ENCODE measurements around the gene PROSER3.

PROSER3 gene

DNA sequence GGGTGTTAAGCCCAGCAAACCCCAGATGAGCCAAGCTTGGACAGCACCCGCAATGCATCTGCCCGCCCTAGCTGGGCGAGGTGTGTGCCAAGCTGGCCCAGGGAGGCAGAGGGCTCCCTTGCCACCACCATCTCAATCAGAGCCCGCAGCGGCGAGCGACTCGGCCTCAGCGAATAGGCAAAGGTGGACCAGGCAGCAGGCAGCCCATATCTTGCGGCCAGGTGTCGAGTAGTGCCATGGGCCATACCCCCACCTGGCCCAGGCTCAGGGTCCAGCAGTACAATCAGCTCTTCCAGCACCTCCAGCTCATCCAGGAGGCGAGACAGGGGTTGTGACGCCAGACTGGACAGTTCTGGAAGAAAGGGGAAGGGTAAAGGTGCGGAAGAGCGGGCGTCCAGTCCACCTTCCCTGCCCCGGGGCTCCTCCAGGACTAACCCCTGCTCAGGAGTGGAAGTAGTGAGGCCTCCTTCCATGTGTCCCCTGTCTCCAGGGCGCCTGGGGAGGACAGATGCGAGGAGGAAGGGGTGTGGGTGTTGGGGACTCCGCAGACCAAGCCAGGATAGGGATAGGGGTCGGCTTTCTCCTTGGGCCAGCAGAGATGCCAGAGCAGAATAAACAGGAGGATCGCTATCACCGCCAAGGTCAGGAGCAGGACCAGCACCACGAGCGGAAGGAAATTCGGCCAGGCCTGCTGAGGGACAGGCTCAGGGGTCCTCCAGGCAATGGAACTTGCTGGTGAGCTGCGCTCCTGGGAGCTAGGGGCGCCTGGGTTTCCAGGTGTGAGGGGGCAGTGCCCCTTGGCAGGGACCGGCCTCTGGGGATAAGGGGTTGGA, 18.5 kb upstream of the PROSER3 start:
- DNase-seq (ENCODE audit: low spot score) = no peak

DNA sequence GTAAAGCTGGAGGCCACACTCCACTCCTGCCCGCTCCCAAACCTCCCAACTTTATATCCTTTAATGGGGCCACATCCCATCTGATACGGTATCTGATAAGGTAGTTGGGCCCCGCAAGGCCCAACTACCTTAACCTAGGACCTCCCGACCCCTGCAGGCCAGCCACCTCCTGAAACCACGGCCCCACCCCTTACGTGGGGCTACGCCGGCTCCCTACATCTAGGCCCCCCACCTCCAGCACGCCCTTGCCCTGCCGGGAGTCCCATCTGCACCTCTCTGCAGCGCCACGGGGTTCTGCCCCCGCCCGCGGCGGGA, 17.9 kb upstream of the PROSER3 start:
- DNase-seq (ENCODE audit: low spot score) = no peak

DNA sequence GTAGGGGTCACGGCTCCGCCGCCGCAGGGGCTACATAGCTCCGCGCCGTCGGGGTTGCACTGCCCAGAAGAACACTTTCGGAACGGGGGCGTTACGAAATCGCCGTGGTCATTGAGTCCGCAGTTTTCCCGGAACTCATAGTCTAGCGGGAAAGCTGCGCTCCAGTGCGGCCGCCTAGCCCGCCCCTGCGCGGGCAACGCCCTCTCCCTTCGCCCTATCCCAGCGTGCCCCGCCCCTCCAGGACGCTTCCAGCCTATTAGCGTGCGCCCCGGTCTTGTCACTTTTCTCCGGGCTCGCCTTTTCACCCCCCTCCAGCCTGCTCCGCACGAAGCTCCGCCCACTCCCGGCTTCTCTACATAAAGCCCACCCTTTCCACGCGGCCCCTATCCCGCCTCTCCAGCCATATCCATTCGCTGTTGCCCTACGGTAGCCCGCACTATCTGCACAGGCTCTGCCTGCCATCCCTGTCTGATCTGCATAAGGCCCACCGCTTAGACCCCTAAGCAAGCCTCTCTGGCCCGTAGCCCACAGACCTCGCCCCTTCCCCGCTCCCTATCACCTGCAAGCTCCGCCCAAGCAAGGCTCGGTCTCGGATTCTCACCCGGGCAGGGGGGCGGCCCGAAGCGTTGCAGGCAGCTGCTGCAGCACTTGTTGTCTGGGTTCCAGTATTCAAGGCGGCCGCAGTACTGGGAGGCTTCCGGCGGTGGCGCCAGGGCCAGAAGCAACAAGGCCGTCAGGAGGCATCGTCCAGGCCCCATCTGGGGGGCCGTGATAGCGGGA, 17.4 kb upstream of the PROSER3 start:
- DNase-seq (ENCODE audit: low spot score) = peak; percentile 95

DNA sequence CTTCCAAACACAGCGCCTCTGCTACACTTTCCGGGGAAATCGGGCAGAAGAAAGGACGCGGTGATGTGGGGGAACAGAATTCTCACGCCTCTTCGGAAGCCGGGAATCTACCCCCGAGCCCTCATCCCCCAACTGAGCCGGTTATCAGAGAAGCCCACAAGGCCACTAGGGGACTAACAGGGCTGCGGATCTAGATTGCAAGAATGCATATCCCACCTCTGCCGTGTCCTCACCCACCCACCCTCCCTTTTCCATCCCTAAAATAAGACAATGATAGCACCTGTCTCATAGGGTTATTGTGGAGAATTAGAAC, 16.8 kb upstream of the PROSER3 start:
- no peak for DNase-seq (ENCODE audit: low spot score)

DNA sequence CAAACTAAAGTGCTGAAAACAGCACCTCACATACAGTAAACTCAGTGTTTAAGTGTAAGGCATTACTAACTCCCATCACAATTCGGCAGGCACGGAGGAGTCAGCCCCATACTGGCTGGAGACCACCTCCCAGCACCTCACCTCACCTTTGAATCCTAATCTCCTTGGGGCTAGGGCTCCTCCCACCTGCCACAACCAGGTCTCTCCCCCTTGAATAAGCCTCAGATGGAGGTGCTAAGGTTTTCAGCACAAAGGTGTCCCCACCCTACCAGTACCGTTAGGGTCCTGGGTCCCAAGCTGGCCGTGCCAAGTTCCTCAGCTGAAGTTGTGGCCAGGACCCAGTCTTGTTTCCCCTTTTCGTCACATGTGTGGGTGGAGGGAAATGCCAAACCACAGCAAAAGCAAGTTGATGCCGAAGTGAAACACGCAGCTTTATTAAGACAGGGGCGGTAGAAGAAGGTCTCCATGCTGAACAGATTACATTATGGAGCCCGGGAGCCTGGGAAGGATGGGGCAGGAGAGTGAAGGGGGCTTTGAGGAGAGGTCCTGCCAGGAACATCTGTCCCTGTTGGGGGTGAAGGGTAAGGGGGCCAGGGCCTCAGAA, 15.8 kb upstream of the PROSER3 start, which contains the start of gene IGFLR1:
Gene IGFLR1 (minus strand): TSS at position 332 of the 604 bp plus-strand sequence. CDS start 1,272 bp downstream, outside the sequence.
- no peak for DNase-seq (ENCODE audit: low spot score)

DNA sequence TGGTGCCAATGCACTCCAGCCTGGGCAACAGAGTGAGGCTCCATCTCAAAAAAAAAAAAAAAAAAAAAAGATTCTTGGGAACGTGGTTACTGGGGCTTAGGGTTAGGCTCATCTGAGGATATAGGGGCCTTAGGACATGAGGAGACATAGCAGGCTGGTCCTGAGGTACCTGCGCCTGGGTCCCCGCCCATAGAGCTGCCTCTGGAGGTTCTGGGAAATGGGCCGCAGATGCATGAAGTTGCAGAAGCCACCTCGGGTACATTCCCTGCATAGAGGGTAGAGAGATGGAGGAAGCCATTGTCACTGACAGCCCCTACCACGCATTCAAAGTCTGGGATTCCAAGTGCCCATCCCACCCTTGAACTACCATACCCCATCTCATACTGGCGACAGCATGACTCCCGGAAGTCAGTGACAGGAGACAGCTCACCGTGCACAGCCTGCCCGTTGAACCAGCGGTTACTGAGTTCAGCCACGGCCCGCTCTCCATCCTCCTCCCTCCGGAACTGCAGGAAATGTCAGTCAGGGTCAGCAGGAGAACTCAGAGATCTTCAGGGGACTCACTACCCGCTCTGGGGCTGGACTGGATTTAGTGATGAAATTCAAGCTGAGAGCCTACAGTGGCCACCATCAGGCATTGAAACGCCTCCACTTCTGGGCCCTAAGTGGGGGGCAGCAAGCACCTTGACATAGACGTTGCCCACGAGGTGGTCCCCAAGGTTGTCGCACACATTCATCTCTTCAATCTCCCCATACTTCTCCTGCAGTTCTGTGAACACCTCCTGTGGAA, 14.1 kb upstream of the PROSER3 start:
- DNase-seq (ENCODE audit: low spot score) = no peak

DNA sequence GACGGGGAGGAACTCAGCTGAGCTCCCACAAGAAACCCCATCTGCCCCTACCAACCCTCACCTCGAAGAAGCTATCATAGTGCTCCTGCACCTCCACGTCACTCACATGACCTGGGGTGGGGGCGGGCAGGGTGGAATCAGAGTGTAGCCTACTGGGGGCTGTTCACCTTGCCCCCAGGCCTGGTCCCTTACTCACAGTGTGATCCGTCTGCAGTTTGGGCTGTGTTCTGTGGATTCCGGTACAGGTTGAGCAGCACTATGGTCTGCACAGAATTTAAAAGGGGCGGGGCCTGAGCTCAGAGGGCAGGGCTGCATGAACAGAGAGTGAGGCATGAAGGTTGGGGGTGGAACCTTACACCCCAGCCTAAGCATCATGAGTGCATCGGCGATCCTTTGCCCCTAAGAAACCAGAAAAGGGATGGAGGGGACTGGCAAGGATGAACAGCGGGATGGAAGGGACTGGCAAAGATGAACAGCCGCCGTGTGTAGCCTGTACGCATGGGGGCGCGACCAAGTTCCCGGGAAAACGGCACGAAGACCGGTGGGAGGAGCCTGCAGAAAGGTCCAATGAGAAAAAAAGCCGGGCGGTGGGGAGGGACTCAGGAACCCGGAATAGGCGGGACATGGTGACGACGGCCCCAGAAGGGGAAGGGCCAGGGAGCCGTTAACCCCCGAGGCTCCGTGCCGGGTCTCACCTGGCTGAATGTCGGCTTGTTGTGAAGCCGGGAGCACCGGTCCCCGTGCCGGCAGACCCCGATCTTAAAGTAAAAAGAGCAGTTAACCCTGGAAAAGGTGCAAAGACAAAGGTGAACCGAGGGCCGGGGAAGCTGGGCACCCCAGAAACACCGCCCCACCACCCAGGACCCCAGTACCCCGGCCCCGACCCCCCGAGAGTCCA, 13.3 kb upstream of the PROSER3 start:
- peak; percentile 95 for DNase-seq (ENCODE audit: low spot score)

DNA sequence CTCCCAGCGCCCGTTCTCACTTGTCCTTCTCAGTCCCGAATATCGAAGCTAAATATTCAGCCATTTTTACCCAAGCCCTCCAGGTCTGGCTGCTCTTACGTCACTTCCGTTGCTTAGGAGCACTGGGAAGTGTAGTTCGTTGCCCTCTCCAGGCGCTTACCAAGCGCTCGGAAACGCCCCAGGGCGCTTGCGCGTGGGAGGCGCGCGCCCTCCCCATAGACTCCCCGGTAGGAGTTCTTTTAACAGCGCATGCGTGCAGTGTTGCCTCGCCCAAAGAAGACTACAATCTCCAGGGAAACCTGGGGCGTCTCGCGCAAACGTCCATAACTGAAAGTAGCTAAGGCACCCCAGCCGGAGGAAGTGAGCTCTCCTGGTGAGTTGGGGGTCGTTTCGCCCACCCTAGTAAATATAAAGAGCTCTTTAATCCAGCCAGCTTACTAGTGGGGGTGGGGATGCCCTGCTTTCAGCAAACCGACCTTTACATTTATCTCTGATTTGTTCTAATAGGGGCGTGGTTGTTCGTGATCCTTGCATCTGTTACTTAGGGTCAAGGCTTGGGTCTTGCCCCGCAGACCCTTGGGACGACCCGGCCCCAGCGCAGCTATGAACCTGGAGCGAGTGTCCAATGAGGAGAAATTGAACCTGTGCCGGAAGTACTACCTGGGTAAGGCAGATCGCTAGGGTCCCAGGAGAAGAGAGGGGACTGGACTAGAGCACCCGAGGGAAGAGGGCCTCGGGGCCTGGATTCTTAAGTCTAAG, 12.5 kb upstream of the PROSER3 start, which contains the start of the genes PSENEN and U2AF1L4:
Gene PSENEN (plus strand): TSS at position 324 of the 759 bp plus-strand sequence. CDS start 280 bp downstream, at position 604.
Gene U2AF1L4 (minus strand): TSS at position 91 of the 759 bp plus-strand sequence. CDS start 27 bp downstream, at position 64.
- peak; percentile 99 for DNase-seq (ENCODE audit: low spot score)

DNA sequence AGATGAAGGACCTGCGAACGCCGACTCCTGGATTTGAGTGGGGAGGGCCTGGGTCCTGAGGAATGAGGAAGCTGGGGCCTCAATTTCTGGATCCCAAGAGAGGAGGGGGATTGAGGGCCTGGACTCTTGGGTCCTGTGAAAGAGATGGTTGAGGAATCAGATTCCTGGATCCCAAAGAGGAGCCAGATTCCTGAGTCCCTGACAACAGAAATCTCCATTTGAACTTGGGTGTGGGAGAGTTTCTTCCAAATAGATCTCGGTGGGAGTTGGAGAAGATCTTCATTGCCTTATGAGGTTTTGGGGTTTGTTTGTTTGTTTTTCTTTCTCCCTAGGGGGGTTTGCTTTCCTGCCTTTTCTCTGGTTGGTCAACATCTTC, 11.9 kb upstream of the PROSER3 start:
- DNase-seq (ENCODE audit: low spot score) = no peak

DNA sequence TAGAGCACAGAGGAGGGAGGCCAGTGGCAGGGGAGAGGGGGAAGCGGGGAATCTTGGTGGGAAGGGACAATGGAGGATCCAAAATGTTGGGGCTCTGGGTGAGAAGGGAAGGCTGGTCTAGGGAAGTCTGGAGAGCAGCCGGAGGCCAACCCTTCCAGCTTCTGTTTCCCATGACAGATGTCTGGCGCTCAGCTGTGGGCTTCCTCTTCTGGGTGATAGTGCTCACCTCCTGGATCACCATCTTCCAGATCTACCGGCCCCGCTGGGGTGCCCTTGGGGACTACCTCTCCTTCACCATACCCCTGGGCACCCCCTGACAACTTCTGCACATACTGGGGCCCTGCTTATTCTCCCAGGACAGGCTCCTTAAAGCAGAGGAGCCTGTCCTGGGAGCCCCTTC, 11.4 kb upstream of the PROSER3 start:
- DNase-seq (ENCODE audit: low spot score) = no peak

DNA sequence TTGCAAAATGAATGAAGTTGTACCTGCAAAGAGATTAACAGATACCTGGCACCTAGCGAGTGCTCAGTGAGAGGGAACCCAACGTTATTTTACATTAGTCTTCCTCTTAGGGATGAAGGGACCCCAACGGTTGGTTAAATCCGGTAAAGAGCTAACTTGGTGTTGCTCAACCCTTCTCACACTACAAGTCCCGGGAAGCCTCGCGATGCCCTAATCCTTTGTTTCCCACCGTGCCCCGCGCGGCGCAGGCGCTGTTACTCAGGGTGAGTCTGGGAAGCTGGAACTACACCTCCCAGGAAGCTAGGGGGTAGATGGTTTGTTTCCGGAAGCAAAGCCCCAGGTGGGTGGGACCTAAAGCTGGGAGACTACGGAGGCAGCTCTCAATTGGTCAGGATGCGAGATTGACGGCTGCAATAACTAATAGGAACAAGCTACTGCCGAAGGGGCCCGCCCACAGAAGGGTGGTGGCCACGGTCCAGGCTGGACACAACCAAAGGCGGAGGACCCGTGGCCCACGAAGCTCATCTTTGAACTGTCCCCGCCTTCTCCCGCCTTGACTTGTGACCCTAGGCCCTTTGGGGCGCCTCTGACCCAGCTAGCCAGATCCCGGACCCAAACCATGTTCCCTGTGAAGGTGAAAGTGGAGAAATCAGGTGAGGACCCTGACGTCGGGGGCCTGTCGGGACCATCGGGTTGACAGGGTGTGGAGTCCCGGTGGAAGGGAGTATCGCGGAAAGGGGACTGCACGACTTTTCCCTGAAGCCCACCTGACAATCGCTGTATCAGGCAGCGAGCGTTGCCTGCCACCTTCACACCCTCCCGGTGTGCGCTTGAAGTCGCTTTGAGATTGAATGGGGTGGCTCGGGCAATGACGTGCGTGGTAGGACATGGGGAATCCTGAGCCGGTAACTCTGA, 9.6 kb upstream of the PROSER3 start, which contains the start of gene LIN37:
Gene LIN37 (plus strand): TSS at position 471 of the 915 bp plus-strand sequence. CDS start 149 bp downstream, at position 620.
- DNase-seq (ENCODE audit: low spot score) = peak; percentile 99

DNA sequence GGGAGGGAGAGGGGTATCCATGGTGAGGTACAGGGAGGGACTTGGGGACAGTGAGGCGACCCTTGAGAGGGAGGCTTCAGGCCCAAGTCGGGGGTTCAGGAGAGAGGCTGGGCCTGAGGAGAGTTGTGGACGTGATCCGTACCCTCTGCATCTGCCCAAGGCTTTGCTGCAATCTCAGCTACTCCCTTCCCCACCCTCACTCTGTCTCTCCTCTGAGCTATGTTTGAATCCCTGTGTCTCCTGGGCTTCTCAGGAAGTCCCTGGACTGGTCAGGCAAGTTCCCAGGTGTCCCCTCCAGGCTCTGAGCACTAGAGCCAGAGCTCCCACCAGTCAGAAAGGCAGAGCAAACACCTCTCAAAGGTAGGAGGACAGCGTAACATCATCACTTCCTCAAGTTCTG, 7.8 kb upstream of the PROSER3 start:
- DNase-seq (ENCODE audit: low spot score) = no peak

DNA sequence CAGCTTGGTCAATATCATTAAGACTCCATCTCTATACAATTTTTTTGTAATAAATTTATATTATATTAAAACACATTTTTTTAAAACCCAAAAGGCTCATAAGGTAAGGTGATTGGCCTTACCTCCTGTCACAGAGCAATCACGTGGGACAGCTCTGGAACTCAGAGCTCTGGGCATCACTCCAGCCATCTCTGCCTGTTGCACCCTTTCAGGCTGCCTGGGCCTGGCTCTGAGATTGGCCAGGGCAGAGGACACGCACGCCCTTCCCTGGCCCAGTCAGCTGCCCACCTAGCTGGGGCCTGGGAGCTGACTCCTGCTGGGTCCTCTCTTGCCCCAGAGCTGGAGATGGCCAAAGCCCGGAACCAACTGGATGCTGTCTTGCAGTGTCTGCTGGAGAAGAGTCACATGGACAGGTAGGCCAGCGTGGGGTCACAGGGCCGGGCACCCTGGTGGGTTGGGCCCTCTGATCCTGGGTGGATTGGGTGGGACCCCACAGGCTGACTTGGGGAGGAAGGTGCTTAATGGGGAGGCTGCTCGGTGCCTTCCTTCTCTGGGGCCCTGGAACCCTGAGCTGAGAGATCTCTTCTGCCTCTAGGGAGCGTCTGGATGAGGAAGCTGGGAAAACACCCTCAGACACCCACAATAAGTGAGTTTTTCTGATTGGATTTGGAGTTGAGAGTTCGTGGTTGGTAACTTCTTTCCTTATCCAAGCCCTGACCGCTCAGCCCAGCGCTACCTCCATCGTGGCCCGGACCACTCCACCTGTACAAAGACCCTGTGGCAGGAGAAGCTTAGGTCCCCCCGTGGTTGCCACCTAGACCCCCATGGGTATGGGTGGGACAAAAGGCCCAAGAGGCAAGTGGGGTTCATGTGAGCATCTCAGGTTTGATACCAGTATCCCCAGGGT, 5.9 kb upstream of the PROSER3 start:
- no peak for DNase-seq (ENCODE audit: low spot score)

DNA sequence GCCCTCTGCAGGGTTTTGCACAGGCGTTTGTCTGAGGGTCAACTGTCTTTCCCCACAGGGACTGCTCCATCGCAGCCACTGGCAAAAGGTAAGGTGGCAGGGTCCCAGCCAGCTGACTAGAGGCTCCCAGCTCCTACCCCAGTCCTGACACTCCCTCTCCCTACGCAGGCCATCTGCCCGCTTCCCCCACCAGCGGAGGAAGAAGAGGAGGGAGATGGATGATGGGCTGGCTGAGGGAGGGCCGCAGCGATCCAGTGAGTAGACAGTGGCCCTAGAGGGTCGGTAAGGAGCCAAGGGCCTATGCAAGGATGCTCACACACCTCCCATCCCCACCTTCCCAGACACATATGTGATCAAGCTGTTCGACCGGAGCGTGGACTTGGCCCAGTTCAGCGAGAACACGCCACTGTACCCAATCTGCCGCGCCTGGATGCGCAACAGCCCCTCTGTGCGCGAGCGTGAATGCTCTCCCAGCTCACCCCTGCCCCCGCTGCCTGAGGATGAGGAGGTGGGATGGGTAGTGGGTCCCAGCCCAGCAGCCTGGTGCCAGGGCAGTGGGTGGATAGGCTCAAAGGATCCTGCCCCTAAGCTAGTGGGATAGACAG, 5.1 kb upstream of the PROSER3 start:
- DNase-seq (ENCODE audit: low spot score) = no peak

DNA sequence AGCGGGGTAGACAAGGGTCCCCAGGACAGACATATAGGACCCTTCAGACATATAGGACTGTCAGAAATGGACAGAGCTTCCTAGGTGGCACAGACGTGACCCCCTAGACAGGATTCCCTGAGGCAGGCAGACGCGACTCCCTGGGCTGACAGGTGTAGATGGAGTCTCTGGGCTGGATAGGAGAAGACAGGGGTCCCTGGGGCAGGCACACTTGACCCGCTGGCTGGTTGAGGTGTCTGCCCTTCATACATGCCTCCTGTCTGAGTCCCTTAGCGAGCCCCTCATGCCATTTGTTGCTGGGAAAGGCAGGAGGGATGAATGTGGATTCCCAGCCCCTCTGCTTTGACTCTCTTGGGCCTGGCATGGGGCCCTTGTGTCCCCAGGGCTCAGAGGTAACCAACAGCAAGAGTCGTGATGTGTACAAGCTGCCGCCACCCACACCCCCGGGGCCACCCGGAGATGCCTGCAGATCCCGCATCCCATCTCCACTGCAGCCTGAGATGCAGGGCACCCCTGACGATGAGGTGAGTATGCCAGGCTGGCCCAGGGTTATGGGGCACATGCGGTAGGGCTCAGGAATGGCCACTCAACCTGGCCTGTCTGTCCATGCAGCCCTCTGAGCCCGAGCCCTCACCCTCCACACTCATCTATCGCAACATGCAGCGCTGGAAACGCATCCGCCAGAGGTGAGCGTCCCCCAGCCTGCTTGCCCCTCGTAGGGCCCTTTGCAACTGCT, 4.2 kb upstream of the PROSER3 start:
- no peak for DNase-seq (ENCODE audit: low spot score)

DNA sequence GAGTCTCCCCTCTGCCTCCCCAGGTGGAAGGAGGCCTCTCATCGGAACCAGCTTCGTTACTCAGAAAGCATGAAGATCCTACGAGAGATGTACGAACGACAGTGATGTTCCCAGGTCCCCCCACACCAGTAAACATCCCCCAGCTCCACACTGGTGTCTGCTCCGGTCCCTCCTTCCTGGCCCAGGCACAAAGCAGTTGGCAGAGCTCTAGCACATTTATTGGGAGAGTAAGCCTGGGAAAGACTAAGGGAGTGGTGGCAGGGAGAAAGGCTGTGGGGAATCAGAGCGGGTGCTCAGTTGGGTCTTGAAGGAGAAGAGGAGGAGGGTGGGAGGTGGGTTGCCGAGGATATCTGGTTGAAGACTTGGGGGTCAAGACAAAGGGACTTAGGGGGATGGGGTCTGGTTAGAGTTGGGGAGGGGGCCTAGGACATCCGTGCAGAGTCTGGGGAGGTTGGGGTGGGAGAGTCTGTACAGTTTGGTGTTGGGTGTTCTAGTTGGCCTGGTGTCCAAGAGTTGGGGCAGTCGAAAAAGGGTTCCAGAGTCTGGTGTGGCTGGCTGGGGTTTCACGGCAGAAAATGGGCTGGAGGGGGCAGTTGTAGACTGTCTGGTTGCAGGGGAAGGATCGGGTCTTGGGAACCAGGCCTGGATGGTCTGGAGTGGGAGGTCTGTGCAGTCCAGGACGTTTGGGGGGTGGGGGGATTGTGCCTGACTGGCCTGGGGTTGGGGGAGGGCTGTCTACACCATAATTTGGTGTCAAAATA, 3.4 kb upstream of the PROSER3 start:
- no peak for DNase-seq (ENCODE audit: low spot score)

Data from kidney tubule cell (primary cell).